ENCODE data around the gene ZNF529.

ZNF529 gene

GRCh38 chr19:36508325-36508724, 64.8 kb downstream of the ZNF529 start:
- no peak for DNase-seq

GRCh38 chr19:36501973-36502372, 71.1 kb downstream of the ZNF529 start:
- no peak for DNase-seq

- no peak for DNase-seq
Measured at GRCh38 chr19:36497001-36497400, 76.1 kb downstream of the ZNF529 start.

Data from C1 segment of cervical spinal cord (tissue), 14 donors.